ENCODE data around the gene SPATA18. TPM values are rescaled to one million over a fixed set of nuclear protein-coding genes. Genes with fewer than 3 reads are reported as not detected.

SPATA18 gene
- total and polyA plus RNA-seq, 2 of the 8 experiments (the other 6 are each of a cell fraction or from before 2014, with no cell fraction given), result 1.4 to 2.4 TPM

DNA sequence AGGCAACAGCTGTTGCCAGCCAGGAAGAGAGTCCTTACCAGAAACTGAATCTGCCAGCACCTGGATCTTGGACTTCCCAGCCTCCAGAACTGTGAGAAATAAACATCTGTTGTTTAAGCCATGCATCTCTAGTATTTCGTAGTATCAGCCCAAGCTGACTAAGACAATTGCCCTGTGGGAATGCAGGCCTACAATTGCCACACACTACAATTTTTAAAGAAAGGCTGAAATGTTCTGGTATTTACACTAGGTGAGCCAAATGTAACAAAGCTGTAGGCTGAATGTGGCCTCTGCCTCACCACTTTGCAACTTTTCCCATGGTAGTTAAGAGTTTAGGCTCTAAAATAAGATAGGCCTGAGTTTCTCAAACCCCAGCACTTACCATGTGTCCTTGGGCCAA is 59.1 kb downstream of the SPATA18 start:
- ChIA-PET POLR2A (ENCODE audit: partially characterized antibody) (no interaction called here), CTCF (ENCODE audit: partially characterized antibody) (no interaction called here)
- Histone ChIP-seq H4K5ac (ENCODE audit: insufficient read length, low read depth, low read length) (no peak overlapping the region), H3K79me2 (ENCODE audit: control insufficient read depth in 1 of 2, insufficient read depth in 2 of 2, low read length in 2 of 2) (no peaks in the 10 kb centered on the region), H3K18ac (ENCODE audit: extremely low read depth, low read length) (no peak overlapping the region), H3K9ac (replicated peaks in 1 of 4; ENCODE audit: extremely low read depth in 1 of 4, low read depth in 3 of 4, low read length in 3 of 4) (no peak overlapping the region), H3K9me3 (ENCODE audit: insufficient read depth in 2 of 2, low read depth in 1 of 2, low read length in 1 of 2) (no peaks in the 10 kb centered on the region), H3K14ac (ENCODE audit: insufficient read length) (no peak overlapping the region), H2BK5ac (ENCODE audit: low read depth, low read length) (no peak overlapping the region), H3K56ac (replicated peaks; ENCODE audit: insufficient read length, low read depth, low read length) (no peak overlapping the region), H3K27me3 (replicated peaks in 1 of 4; ENCODE audit: control insufficient read depth in 3 of 4, extremely low read depth in 1 of 4, insufficient read depth in 3 of 4, low read length in 3 of 4) (no peaks in the 10 kb centered on the region; a peak in 1 of 7 replicates), H4K20me1 (replicated peaks in 1 of 2; ENCODE audit: control insufficient read depth in 1 of 2, insufficient read depth in 2 of 2, low read length in 2 of 2) (no peaks in the 10 kb centered on the region), H3K36me3 (ENCODE audit: control insufficient read depth in 2 of 4, insufficient read depth in 4 of 4, low read length in 3 of 4) (no peaks in the 10 kb centered on the region), H2BK120ac (replicated peaks; ENCODE audit: low read depth, low read length) (no peak overlapping the region), H3K23ac (ENCODE audit: insufficient read length) (no peak overlapping the region), H3K4me2 (ENCODE audit: insufficient read depth in 1 of 2, low read depth in 2 of 2, low read length in 2 of 2) (no peak overlapping the region), H2AK5ac (ENCODE audit: low read depth, low read length) (no peak overlapping the region), H2BK15ac (ENCODE audit: low read length) (no peak overlapping the region), H3K4me1 (replicated peaks in 1 of 4; ENCODE audit: control insufficient read depth in 3 of 4, insufficient read depth in 4 of 4, low read length in 3 of 4) (no peaks in the 10 kb centered on the region), H2AFZ (ENCODE audit: low read length) (no peak overlapping the region), H4K8ac (ENCODE audit: extremely low read depth, insufficient read depth, low read length) (no peak overlapping the region), H3K79me1 (ENCODE audit: low read depth, low read length) (no peaks in the 10 kb centered on the region), H4K91ac (replicated peaks; ENCODE audit: insufficient read length, low read length) (no peak overlapping the region), H2BK12ac (ENCODE audit: low read depth, low read length) (no peak overlapping the region), H2BK20ac (ENCODE audit: low read length) (no peak overlapping the region), H3K4me3 (ENCODE audit: extremely low read depth in 1 of 4, insufficient read depth in 2 of 4, low read depth in 3 of 4, low read length in 4 of 4) (no peak overlapping the region), H3K4ac (replicated peaks; ENCODE audit: insufficient read length, low read depth, low read length) (no peak overlapping the region), H3K23me2 (ENCODE audit: low read depth, low read length) (no peaks in the 10 kb centered on the region), H3K27ac (ENCODE audit: low read depth, low read length) (no peak overlapping the region)
- no peak for DNase-seq (ENCODE audit: low read depth in 1 of 2, low spot score in 2 of 2)
- no peak for FAIRE-seq
- WGBS, 2 experiments (ENCODE audit: extremely low coverage in 1 of 2, insufficient coverage in 1 of 2, insufficient read length in 1 of 2, insufficient replicate concordance in 2 of 2, low coverage in 1 of 2, low lambda C conversion rate in 2 of 2, missing lambda C conversion rate in 1 of 2), result 95% methylated on average over 1 of the region's 1 CpG; no CpG with 5 or more reads in 1 of the 2 experiments
- TF ChIP-seq, protein P1, sequence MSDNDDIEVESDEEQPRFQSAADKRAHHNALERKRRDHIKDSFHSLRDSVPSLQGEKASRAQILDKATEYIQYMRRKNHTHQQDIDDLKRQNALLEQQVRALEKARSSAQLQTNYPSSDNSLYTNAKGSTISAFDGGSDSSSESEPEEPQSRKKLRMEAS (IDR thresholded peaks at IDR 0.05), result no peak
- TF ChIP-seq TCF12 (IDR thresholded peaks at IDR 0.05; ENCODE audit: low read depth, low read length), result no peak
- TF ChIP-seq CHD1 (IDR thresholded peaks at IDR 0.05; ENCODE audit: low read depth, low read length), result no peak
- TF ChIP-seq SIN3A (conservative IDR thresholded peaks at IDR 0.05 in 1 of 2, IDR thresholded peaks at IDR 0.05 in 1 of 2; ENCODE audit: low read depth in 1 of 2, low read length in 2 of 2), result no peak
- TF ChIP-seq PHF8 (conservative IDR thresholded peaks at IDR 0.05; ENCODE audit: low read depth, low read length), result no peak
- no peak for TF ChIP-seq EP300 (IDR thresholded peaks at IDR 0.05; ENCODE audit: borderline replicate concordance in 1 of 2, low read depth in 2 of 2, low read length in 2 of 2)
- no peak for TF ChIP-seq JUN (IDR thresholded peaks at IDR 0.05; ENCODE audit: low read depth, low read length)

Measured in H1 (cell line).